ENCODE data around the gene MKKS. TPM values are rescaled to one million over a fixed set of nuclear protein-coding genes. Genes with fewer than 3 reads are reported as not detected.

The MKKS gene
- total RNA-seq, 2 donors from 2014 or later: 13.2 to 13.8 TPM

DNA sequence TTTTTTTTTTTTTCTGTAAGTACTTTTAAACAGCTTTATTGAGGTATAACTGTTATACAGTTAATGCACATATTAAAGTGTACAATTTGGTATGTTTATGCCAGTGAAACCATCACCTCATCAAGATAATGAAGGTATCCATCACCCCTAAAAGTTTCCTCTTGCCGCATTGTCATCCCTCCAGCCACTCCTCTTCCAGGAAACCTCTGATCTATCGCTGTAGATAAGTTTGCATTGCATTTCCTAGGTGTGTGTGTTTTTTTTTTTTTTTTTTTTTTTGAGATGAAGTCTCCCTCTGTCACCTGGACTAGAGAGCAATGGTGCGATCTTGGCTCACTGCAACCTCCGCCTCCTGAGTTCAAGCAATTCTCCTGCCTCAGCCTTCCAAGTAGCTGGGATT lies 4.2 kb upstream of the MKKS start:
- H3K27me3 Mint-ChIP-seq (ENCODE audit: insufficient read depth): no peaks in the 10 kb centered on the region
- no peaks in the 10 kb centered on the region for H3K9me3 Mint-ChIP-seq
- no peak for DNase-seq
- H3K36me3 ChIP-seq (ENCODE audit: control insufficient read depth, insufficient read depth, low read length): no peaks in the 10 kb centered on the region
- no peak overlapping the region for H3K4me3 Mint-ChIP-seq
- H3K36me3 Mint-ChIP-seq (ENCODE audit: low read depth): no peaks in the 10 kb centered on the region
- H3K9ac ChIP-seq (ENCODE audit: extremely low read depth, low read length, poor library complexity, severe bottlenecking): no peak overlapping the region
- H3K27ac ChIP-seq (ENCODE audit: low read depth, low read length): no peak overlapping the region
- no peak overlapping the region for H3K4me3 ChIP-seq (ENCODE audit: low read length)
- no peaks in the 10 kb centered on the region for H3K4me1 ChIP-seq (ENCODE audit: control insufficient read depth, insufficient read depth, low read length)
- TF ChIP-seq, protein P1, sequence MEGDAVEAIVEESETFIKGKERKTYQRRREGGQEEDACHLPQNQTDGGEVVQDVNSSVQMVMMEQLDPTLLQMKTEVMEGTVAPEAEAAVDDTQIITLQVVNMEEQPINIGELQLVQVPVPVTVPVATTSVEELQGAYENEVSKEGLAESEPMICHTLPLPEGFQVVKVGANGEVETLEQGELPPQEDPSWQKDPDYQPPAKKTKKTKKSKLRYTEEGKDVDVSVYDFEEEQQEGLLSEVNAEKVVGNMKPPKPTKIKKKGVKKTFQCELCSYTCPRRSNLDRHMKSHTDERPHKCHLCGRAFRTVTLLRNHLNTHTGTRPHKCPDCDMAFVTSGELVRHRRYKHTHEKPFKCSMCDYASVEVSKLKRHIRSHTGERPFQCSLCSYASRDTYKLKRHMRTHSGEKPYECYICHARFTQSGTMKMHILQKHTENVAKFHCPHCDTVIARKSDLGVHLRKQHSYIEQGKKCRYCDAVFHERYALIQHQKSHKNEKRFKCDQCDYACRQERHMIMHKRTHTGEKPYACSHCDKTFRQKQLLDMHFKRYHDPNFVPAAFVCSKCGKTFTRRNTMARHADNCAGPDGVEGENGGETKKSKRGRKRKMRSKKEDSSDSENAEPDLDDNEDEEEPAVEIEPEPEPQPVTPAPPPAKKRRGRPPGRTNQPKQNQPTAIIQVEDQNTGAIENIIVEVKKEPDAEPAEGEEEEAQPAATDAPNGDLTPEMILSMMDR (conservative IDR thresholded peaks at IDR 0.05): no peak
- no peaks in the 10 kb centered on the region for H3K27me3 ChIP-seq (ENCODE audit: control insufficient read depth, insufficient read depth, low read length, poor library complexity, severe bottlenecking)
- no peak overlapping the region for H3K27ac Mint-ChIP-seq
- WGBS, 2 experiments (ENCODE audit: insufficient coverage in 1 of 2, insufficient read length in 1 of 2): 97% methylated on average over 2 of the region's 4 CpGs; no CpG with 5 or more reads in 1 of the 2 experiments
- H3K9me3 ChIP-seq (ENCODE audit: control insufficient read depth, low read length): no peaks in the 10 kb centered on the region
- peaks cover 5% of the 10 kb centered on the region for H3K4me1 Mint-ChIP-seq

DNA sequence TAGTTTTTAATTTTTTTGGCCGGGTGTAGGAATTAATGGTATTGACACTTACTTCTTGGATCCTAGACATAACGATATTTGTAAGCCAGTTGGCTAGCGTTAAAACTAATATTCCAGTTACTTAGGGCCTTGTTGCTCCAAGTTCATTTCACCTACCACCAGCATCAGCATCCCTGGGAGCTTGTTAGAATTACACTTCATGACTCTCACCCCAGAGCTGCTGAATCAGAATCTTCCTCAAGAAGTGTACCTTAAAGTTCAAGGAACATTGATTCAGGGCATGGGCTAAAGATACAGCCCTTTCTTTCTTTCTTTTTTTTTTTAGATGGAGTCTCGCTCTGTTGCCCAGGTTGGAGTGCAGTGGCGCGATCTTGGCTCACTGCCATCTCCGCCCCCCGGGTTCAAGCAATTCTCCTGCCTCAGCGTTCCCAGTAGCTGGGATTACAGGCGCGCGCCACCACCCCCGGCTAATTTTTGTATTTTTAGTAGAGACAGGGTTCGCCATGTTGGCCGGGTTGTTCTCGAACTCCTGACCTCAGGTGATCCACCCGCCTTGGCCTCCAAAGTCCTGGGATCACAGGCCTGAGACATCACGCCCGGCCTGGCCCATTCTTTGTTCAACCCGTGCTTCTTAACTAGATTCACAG lies 2.2 kb upstream of the MKKS start:
- H3K4me3 Mint-ChIP-seq: peak overlapping the region; percentile 91
- H3K9ac ChIP-seq (ENCODE audit: extremely low read depth, low read length, poor library complexity, severe bottlenecking): no peak overlapping the region
- WGBS, 2 experiments (ENCODE audit: insufficient coverage in 1 of 2, insufficient read length in 1 of 2): 88 to 95% methylated on average over 9 to 20 of the region's 20 CpGs

DNA sequence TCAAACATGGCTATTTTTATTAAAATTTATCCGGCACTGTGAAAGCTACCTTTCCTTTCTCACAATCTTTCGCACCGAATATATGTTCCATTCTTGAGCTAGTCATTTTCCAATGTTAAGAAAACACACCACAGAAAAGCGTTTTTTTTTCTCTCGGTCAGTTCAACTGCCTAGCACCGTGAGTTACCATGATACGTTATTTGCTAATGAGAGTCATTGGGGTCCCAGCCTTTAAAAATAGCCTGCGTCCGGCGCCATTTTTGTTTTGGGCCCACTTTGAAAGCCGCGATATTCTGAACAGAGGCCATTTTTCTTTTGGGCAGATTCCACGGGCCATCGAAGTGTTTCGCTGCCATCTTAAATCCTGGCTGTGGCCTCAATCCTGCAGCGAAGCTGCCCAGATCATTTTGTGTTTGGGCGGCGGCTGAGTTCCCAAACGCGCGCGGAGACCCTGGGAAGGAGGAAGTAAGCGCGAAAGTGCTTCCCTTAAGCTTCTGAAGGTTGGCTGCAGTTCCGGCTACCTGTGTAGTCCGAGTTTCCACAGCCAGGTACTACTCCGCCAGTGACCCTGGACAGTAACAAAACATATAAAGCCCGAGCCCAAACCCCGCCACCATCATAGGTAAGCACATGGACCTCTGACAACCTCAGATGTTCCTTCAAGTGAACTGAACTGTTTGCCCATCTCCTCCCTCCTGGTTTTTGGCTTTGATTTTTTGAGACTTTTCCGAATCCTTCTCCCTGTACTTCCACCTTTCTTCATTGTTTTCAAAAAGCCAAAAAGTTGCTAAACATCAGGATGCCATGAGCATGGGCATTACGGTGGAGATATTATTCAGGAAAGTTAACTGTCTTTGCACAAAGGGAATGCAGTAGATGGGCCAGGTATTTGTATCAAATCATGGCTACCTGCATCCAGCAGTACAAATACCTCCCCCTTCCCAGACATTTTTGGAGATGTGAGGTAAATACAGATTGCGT lies 1.1 kb upstream of the MKKS start, which contains the start of gene SLX4IP:
SLX4IP (plus strand) TSS at position 474 of the 981 bp plus-strand sequence. CDS start 22,900 bp downstream, outside the sequence.
- Histone ChIP-seq H3K4me1 (ENCODE audit: control insufficient read depth, insufficient read depth, low read length) (peaks cover under 1% of the 10 kb centered on the region), H3K27ac (ENCODE audit: low read depth, low read length) (peak within 1 kb of the TSS; percentile 84), H3K9me3 (ENCODE audit: control insufficient read depth, low read length) (no peaks in the 10 kb centered on the region), H3K36me3 (ENCODE audit: control insufficient read depth, insufficient read depth, low read length) (no peaks in the 10 kb centered on the region), H3K4me3 (ENCODE audit: low read length) (peak within 1 kb of the TSS; percentile 85), H3K27me3 (ENCODE audit: control insufficient read depth, insufficient read depth, low read length, poor library complexity, severe bottlenecking) (no peaks in the 10 kb centered on the region), H3K9ac (ENCODE audit: extremely low read depth, low read length, poor library complexity, severe bottlenecking) (peak within 1 kb of the TSS; percentile 82)
- no peaks in the 10 kb centered on the region for H3K9me3 Mint-ChIP-seq
- peak within 1 kb of the TSS; percentile 91 for H3K4me3 Mint-ChIP-seq
- DNase-seq: peak; percentile 97
- WGBS, 2 experiments (ENCODE audit: insufficient coverage in 1 of 2, insufficient read length in 1 of 2): 2 to 3% methylated on average over 19 to 32 of the region's 32 CpGs
- H3K27me3 Mint-ChIP-seq (ENCODE audit: insufficient read depth): no peaks in the 10 kb centered on the region
- H3K4me1 Mint-ChIP-seq: peaks cover 24% of the 10 kb centered on the region
- H3K27ac Mint-ChIP-seq: peak within 1 kb of the TSS; percentile 94
- peaks cover 3% of the 10 kb centered on the region for H3K36me3 Mint-ChIP-seq (ENCODE audit: low read depth)
- TF ChIP-seq, protein P1 (conservative IDR thresholded peaks at IDR 0.05): no peak

More for the DNA sequence above, 2.2 kb upstream of the MKKS start:
- Mint-ChIP-seq H3K27me3 (ENCODE audit: insufficient read depth) (no peaks in the 10 kb centered on the region), H3K36me3 (ENCODE audit: low read depth) (peaks cover 3% of the 10 kb centered on the region), H3K9me3 (no peaks in the 10 kb centered on the region), H3K4me1 (peaks cover 17% of the 10 kb centered on the region), H3K27ac (no peak overlapping the region)
- Histone ChIP-seq H3K36me3 (ENCODE audit: control insufficient read depth, insufficient read depth, low read length) (no peaks in the 10 kb centered on the region), H3K27me3 (ENCODE audit: control insufficient read depth, insufficient read depth, low read length, poor library complexity, severe bottlenecking) (no peaks in the 10 kb centered on the region), H3K4me1 (ENCODE audit: control insufficient read depth, insufficient read depth, low read length) (no peaks in the 10 kb centered on the region), H3K27ac (ENCODE audit: low read depth, low read length) (no peak overlapping the region), H3K4me3 (ENCODE audit: low read length) (peak overlapping the region; percentile 85), H3K9me3 (ENCODE audit: control insufficient read depth, low read length) (no peaks in the 10 kb centered on the region)
- TF ChIP-seq, protein P1 (conservative IDR thresholded peaks at IDR 0.05): no peak
- DNase-seq: no peak

All from endodermal cell (in vitro differentiated cells).